ENCODE measurements around the gene MGLL.
"Not testable (repeated sequence)": the region's sequence is repeated elsewhere in the genome, so short reads cannot be mapped to it uniquely, and the experiment has no call there.

MGLL gene

DNA sequence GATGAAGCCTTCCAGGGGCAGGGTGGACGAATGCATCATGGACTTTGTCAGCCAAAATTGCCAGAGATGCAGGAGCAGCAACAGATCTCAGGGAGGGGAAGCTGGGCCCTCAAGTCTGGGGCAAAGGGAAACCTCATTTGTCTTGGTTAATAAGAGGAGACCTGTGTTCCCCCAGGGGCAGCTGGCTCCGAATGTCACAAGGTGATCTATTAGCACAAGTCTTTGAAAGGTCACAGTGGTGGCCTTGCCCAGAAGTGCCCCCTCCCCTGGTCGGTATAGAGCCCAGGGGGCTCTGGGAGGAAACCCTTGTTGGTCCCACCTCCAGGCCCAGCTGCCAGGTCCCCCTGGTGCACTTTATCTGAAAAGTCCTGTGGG, 103.4 kb downstream of the MGLL start:
- DNase-seq, result no peak

DNA sequence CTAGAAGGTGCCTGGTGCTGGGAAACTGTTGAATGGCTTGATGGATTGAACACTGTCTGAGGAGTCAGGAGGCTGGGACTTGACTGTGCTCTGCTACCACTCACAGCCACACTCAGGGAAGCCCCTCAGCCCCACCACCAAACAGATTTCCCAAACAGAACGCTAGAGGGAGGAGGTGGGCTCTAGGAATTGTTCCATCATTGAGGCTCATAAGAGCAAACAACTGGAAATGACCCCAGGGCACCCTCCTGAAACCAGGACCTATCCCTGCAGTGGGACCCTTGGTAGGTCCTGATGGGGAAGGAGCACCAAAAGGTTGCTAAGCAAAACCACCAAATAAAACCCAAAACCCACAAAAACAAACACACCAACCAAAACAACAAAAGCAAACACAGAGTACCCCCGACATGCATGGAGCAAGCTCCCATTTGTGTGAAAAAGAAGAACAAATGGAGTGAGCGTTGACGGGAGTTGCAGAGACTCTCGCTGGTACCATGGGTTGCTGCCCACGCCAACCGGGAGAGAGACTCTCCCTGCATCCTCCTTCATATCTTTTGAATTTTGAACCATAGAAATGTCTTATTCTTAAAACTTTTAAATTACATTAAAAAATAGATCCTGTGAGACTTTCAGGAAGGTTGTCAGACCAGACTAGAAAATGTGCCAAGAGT, 103.9 kb downstream of the MGLL start:
- no peak for DNase-seq

DNA sequence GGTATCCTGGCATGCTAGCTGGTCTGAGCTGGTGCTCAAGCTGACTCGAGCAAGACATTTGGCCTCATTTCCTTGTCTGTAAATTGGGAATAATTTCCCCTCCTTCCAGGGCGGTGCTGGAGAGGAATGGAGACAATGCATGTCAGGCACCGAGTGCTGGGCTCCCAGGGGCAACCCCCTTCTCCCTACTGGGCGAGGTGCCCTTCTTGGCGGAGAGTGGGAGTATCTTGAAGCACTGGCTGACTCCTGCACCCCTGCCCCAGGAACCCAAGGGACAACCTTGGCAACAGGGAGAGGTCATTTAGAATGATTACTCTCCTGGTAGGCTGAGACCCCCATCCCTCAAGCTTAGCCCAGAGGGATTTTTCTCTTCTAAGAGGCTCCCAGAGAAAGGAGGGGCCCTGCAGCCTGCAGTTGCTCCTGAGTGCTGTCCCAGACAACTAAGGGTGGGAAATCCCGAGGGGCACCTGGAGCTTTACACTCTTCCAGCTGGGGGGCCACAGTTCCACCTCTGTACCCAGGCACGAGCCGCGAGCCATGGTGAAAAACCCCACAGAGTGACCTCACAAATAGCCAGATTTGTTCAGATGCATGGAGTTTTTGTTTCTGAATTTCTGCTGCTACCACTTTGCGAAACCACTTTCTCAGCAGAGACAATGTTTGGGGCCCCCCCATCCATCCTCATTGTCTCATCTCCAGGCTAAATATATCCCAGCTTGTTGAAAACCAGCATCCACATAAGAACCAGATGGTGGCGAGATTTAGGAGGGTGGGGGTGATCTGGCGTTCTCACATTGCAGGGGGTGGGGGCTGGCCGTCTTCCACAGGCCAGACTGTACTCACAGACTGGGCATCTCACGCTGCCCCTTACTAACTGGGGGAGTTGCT, 104.7 kb downstream of the MGLL start:
- no peak for DNase-seq

DNA sequence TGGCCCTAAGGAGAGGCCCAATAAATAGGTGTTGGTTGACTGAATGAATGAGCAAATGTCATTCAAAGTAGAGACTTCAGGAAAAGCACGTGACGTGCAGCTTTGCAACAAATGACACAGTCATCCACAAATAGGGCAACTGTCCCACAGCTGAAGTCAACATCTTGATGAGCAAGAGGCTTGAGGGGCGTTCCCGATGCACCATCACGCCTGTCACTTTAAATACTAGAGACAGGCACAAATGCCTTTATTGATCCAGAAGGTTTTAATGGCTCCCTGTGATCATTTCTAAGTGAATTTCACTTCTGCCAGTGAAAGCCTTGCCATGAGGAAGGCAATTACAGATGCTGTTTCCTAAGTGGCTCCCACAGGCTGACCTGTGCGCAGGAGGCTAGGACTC, 105.9 kb downstream of the MGLL start:
- DNase-seq, result no peak

DNA sequence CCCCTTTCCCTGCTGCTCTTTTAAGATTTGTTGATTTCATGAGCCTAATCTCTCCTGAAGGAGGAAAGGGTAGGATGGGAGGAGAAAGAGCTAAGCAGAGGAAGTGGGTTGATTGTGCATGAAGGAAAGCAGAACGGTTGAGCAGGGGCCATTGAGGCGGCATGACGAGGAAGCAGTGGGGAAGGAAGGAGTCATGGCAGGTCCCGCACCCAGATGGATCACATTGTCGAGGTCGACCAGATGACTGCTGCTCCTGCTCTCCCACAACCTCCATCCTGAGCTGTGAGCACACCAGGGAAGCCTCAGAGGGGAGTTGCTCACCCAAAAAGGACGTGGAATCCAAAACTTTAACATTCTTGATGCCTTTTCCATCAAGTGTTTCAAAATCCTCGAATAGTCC, 106.8 kb downstream of the MGLL start:
- DNase-seq, result no peak

DNA sequence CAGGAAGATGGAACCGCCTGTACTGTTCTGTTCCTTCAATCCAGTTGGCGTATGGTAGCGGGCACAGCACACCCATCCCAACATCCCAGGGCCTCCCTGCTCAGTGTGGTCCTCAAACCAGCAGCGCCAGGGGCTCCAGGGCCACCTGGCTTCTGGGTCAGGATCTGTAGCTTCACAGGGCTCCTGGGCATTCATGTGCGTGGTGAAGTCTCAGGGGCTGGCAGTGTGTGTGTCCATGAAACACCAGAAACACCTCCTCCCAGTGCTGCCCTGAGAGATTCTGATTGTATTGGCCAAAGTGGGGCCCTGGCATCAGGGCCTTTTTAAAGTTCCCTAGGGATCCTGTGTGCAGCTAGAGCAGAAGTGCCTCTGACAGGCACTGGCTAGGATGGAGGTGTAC, 107.4 kb downstream of the MGLL start:
- DNase-seq, result no peak

DNA sequence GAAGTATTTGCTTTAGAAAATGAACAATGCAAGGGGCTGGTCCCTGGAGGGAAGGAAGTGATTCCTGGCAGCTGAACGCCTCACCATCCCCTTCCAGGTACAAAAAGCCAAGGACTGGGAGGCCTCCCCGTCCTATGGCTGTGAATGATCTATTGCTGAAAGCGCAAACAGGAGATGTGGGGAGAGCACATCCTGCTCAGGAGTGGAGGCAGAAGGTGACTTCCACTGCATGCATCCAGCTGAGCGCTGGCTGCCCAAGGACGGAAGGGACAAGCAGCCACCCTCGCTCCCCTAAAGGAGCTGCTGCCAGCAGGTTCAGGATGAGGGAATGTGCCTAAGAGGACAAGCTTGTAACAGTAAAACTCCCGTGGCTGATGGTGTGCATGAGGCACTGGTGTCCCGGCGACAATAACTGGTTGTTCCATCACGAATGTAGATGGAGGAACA, 108.2 kb downstream of the MGLL start:
- no peak for DNase-seq

DNA sequence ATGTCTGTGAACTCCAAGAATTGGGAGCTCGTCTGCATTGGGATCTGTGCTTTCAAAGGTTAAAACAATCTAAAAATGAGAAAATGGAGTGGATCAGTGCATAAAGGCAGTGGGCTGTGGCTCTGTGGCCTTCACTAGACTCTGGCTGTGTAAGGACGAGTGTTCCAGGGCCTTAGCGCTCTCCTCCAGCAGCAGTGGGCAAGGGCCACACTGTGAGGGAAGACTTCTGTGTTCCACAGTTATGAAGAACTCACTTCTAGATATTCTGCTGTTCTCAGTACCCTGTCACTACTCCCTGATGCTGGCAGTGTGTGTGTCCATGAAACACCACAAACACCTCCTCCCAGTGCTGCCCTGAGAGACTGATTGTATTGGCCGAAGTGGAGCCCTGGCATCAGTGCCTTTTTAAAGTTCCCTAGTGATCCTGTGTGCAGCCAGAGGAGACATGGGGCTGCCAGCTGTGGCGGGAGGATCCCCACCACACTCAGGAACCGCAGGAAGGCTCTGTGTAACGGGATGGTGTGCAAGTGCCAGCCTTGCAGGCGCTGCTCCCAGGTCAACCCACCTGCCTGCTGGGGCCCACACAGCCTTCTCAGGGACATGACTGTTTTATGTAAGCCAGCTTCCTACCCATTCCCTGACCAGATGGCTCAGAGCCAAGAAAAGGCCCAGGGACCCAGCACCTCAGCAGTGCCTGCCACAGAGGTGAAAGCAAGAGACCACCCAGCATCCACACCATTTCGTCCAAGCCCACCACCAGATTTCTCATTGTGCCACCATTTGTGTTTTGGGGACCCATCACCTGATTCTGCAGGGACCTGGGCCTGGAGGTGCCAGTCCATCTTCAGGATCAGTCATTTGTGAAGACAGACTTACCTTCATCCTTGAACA, 109.2 kb downstream of the MGLL start:
- no peak for DNase-seq

DNA sequence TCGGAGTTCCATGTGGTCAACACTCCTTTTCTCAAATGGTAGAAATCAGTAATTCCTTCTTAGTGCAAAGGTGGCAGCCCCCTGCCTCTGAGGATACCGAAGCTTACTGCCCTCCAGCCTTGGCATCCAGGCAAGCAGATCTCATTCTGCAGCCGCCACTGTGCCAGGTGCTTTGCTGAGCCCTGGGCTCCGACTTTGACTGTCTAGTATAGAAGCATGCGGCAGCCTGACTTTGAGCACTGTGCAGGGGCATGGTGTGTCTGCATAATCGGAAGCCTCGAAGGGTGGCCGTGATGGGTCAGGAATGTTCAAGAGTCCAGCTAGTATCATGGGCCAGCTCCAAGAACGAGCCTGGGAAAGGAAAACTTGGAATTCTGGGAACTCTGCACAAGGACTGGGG, 109.9 kb downstream of the MGLL start:
- no peak for DNase-seq

DNA sequence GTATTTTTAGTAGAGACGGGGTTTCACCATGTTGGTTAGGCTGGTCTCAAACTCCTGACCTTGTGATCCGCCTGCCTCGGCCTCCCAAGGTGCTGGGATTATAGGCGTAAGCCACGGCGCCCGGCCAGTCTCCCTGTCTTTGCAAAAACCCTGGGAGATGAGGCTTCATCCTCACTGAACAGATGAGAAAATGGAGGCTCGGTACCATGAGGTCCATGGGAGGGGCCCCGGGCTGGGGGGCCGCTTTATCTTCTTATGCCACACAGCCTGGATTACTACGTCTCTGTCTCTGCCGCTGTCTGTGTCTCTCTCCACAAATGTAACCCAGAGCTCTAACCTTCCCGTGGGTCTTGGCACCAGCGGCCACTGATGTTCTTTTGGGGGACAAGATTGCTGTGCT, 110.4 kb downstream of the MGLL start:
- no peak for DNase-seq

DNA sequence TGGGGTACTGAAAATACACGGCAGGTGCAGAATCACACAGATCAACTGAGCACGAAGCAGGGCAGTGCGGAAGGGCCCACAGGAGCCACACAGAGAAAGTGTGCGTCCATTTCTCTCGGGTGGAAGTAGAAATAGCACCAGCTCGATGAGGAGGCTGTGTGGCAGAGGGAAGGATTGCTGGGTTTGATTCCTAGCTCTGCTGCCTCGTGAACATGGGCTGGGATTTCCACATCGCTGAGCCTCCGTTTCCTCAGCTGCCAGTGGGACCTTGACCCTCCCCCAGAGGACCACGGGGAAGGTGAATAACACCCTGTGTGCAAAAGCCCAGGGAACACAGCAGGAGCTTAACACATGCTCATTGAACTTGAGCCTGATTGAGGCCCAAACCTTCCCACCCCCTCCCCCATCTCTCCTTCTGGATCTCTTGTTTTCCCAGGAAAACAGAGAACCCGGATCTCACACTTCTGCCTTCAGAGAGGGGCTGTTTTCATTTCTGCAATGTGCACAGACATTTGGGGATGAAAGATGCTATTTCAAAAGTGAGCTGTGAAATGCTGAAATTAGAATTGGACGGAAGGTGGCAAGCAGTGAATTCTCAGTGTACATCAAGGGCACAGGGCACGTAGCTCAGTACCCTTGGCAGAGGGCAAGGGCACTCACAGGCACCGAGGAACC, 111.2 kb downstream of the MGLL start:
- no peak for DNase-seq

DNA sequence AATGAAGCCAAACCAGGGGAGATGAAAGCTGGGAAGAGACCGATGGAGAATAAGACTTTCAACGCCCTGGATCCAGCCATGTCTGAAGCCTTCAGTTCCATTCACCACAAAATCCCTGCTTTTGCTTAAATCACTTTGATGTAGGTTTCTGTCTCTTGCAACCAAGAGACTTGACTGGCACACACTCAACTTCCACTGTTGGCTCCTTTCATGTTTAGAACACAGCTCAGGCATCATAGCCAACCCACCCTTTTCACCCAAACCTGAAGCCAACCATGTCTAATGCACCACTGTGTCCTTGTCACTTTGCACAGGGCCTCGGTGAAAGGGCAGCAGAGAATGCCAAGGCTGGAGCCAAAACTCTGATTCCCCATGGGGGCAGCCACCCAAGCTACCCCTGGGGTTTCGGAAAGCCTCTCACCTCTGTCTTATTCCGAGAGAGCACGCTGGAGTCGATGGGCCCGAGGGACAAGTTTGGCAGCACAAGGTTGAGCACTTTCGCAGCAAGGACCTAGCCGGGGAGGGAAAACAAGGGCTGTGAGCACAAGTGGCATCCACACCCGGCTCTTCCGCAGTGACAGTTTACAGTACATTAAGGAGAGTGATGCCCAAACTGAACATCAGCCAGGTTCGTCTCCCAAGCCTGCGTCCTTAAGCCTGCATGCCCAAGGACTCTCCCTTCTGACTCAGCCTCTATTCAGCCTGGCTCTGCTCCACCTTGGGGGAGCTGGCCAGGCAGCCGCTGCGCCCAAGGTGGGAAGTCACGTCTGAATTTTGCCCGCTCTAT, 112.0 kb downstream of the MGLL start:
- DNase-seq, result no peak

DNA sequence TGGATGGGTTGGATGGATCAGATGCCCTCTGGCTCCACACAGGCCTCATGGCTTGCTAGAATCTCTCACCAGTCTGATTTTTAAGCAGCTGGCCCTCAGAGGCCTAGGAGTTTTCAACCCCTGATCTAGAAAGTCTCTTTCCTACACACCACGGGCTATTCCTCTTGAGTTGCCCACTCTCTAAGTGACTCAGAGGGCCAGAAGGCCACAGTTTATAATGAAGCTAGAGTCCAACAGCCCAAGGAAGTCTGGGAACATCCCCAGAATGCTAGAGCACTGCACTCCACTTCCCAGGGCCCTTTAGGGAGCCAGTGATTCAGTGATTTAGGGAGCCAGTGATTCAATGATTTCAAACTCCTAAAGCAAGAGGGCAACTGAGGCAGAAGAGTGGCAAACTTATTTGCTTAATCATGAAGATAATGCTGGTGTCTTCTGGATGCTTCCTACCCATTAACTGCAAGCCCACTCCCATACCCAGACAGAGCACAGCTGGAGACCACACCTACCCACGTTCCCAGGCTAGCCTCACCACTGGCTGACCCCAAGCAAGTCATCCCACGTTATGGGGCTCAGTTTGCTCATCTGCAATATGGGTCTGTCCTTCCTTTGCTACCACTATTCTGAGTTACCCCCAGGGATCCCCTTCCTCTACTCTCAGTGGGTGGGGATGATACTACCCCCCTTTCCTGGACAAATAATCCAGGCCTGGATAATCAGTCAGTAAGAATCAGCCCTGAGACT, 112.8 kb downstream of the MGLL start:
- no peak for DNase-seq

DNA sequence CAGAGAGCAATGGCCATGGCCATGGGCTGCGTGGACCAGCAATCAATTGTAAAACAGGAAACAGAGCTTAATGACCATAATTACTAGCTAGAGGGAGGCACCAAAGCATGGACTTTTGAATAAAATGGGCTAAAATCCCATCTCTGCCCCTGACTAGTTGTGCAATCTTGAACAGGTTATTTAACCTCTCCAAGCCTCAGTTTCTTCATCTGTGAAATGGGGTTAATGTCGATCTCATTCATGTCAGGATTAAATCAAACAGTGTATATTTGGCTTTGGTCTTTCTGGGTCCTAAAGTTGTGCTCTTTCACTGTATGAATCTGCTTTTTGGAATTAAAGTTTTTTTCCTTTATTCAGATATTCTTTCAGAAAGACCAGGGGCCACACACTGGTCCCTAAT, 113.5 kb downstream of the MGLL start:
- DNase-seq, result no peak

DNA sequence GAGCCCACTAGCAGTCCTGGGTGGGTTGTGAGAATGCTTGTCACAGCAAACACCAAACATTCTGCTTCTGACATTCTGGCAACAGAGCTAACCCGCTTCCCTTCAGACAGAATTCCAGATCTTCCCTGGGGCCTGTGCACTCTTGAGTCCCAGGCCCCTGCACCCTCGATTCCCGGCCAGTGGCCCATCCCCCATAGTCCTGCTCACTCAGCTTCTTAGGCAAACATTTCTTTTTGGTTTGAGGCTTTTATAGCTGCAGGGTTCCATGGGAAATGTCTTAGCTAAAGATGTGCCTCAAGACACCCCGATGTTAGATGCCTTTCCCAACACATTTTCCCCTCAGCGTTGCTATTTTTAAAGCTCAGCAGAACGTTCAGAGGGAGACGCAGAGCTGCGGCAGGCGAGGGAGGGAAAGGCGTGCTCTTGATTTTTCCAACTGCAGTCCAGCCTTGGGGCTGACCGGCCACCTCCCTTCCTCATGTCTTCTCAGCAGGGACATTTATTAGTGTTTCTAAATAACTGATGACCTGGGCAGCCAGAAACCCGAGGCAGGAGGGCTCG, 114.4 kb downstream of the MGLL start:
- no peak for DNase-seq

DNA sequence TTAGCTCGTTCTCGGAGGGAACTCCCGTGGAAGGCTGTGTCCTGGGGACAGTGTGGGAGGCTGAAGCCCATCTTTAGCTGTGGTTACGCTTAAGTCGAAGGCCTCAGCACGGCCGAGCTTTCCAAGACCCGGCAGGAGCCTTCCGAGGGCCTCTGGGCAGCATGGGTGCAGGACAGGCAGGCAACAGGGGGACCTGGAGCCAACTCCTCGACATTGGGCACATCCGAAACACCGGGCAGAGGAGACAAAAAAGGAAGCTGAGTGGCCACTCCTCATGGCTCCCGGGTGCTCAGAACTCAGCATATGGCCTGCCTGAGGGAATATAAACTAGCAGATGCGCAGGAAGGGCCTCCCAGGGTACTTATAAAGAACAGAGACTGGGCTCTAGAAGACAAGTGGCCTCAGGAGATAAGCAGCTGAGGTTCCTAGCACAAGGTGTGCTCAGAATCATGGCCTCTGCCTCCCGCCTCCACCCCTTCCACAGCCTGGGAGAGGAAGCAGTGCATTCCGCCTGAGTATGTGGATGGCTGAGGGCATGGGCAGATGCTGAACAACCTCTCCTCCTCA, 115.4 kb downstream of the MGLL start:
- no peak for DNase-seq

DNA sequence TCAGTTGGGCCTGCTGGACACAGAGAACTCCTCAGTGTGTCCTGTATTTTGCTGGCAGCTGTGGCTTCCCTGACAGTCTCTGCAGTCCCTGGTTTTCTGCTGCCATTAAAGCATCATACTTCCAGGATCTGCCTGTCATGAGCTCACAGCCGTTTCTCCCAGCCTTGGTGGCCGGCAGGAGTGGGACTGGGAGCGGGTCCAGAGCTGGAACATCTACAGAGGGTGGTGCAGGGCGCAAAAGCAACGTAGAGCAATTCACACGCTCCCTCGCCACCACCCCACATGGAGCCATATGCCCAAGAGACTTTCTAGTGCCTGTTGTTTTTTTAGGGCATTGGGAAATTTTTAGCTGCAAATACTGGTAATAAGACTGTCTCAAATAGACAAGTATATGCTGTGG, 116.0 kb downstream of the MGLL start:
- no peak for DNase-seq

DNA sequence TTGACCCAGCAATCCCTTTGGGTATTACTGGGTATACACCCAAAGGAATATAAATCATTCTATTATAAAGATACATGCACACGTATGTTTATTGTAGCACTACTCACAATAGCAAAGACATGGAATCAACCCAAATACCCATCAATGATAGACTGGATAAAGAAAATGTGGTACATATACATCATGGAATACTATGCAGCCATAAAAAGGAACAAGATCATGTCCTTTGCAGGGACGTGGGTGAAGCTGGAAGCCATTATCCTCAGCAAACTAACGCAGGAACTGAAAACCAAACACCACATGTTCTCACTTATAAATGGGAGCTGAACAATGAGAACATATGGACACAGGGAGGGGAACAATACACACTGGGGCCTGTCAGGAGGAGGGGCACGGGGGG, 117.5 kb downstream of the MGLL start:
- DNase-seq, result not testable (repeated sequence)

DNA sequence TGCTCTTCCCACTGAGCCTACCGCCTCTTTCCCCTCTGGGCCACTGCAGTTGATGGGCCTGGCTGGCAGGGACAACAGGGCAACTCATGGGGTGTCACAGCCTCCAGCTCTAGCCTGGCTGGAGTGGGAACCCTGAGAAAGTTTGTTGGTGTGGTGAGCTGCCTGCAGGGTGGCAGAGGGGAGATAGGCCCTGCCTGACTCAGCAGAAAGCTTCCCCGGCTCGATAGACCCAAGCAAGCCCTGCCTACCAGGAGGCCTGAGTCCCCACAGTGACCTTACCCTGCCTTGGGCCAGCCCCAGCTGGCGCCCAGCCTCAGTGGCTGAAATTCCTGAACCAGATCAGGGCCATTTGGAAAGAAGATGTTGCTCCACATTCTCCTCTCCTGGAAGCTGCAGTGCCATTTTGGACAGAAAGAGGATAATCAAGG, 120.2 kb downstream of the MGLL start:
- DNase-seq, result no peak

DNA sequence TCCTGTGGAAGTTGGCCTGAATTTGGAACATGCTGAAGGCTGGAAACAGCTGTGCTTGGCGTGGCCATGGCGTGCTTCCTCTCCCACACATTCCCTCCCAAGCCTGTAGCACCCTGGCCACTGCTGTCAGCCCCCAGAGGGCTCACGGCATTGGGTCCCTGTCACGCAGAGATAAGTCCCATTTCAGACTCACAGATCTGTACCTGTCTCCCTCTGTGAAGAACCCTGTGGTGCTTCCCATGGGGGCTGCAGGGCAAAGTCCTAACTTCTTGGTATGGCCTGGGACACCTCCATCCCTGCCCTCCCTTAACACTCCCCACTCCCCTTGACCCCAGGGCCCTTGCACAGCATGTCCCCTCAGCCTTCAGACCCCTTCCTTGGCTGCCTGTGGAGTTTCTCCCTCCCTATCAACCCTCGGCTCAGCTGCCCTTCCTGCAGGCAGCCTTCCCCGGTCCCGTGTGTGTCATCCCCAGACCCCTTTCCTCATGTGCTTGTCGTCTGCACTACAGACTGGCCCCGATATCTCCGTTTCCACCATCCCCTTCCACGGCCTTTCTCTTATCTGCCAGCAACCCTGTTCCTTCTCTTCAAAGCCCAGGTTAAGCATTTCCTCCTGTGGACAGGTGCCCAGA, 120.9 kb downstream of the MGLL start:
- no peak for DNase-seq

Data from SHP77 treated with DMSO at 0.1 percent for 48 hours (cell line).